ENCODE data around the gene WEE1. TPM values are rescaled to one million over a fixed set of nuclear protein-coding genes. Genes with fewer than 3 reads are reported as not detected.

WEE1 gene
- total and polyA plus RNA-seq, 10 of the 15 experiments (the other 5 are each of a cell fraction or from before 2014, with no cell fraction given) = 13.8 to 69.5 (median 45.4) TPM

DNA sequence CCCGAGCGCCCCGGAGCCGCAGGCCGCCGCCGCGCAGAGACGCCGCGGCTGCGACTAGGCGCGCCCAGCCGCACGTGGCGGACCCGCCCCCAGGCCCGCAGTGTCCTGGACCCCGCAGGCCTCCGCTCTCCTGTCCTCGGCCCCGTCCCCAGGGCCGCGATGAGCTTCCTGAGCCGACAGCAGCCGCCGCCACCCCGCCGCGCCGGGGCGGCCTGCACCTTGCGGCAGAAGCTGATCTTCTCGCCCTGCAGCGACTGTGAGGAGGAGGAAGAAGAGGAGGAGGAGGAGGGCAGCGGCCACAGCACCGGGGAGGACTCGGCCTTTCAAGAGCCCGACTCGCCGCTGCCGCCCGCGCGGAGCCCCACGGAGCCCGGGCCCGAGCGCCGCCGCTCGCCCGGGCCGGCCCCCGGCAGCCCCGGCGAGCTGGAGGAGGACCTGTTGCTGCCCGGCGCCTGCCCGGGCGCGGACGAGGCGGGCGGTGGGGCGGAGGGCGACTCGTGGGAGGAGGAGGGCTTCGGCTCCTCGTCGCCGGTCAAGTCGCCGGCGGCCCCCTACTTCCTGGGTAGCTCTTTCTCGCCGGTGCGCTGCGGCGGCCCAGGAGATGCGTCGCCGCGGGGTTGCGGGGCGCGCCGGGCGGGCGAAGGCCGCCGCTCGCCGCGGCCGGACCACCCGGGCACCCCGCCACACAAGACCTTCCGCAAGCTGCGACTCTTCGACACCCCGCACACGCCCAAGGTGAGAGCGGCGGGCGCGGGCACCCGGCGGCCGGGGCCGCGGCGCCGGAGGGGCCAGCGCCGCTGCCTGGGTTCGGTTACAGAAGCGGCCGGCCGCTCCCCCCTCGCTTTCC, 528 bp downstream of the WEE1 start (continued):
- TF ChIP-seq, protein P1, sequence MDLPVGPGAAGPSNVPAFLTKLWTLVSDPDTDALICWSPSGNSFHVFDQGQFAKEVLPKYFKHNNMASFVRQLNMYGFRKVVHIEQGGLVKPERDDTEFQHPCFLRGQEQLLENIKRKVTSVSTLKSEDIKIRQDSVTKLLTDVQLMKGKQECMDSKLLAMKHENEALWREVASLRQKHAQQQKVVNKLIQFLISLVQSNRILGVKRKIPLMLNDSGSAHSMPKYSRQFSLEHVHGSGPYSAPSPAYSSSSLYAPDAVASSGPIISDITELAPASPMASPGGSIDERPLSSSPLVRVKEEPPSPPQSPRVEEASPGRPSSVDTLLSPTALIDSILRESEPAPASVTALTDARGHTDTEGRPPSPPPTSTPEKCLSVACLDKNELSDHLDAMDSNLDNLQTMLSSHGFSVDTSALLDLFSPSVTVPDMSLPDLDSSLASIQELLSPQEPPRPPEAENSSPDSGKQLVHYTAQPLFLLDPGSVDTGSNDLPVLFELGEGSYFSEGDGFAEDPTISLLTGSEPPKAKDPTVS (IDR thresholded peaks at IDR 0.05; ENCODE audit: low read depth, low read length) = no peak
- TF ChIP-seq, protein P2, sequence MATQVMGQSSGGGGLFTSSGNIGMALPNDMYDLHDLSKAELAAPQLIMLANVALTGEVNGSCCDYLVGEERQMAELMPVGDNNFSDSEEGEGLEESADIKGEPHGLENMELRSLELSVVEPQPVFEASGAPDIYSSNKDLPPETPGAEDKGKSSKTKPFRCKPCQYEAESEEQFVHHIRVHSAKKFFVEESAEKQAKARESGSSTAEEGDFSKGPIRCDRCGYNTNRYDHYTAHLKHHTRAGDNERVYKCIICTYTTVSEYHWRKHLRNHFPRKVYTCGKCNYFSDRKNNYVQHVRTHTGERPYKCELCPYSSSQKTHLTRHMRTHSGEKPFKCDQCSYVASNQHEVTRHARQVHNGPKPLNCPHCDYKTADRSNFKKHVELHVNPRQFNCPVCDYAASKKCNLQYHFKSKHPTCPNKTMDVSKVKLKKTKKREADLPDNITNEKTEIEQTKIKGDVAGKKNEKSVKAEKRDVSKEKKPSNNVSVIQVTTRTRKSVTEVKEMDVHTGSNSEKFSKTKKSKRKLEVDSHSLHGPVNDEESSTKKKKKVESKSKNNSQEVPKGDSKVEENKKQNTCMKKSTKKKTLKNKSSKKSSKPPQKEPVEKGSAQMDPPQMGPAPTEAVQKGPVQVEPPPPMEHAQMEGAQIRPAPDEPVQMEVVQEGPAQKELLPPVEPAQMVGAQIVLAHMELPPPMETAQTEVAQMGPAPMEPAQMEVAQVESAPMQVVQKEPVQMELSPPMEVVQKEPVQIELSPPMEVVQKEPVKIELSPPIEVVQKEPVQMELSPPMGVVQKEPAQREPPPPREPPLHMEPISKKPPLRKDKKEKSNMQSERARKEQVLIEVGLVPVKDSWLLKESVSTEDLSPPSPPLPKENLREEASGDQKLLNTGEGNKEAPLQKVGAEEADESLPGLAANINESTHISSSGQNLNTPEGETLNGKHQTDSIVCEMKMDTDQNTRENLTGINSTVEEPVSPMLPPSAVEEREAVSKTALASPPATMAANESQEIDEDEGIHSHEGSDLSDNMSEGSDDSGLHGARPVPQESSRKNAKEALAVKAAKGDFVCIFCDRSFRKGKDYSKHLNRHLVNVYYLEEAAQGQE (IDR thresholded peaks at IDR 0.05; ENCODE audit: low read depth, low read length) = no peak
- TF ChIP-seq FOXK2 (IDR thresholded peaks at IDR 0.05) = no peak
- no peak for TF ChIP-seq TCF12 (IDR thresholded peaks at IDR 0.05; ENCODE audit: low read depth, low read length)
- TF ChIP-seq BHLHE40 (IDR thresholded peaks at IDR 0.05; ENCODE audit: borderline replicate concordance in 1 of 2, low read depth in 2 of 2, low read length in 1 of 2) = peak; percentile 24 to 94; a peak in 3 of 4 replicates
- peak; percentile 74 for TF ChIP-seq MYC (IDR thresholded peaks at IDR 0.05; ENCODE audit: insufficient read depth, insufficient read length, insufficient replicate concordance, low read length, severe bottlenecking)
- TF ChIP-seq TCF7 (IDR thresholded peaks at IDR 0.05; ENCODE audit: borderline replicate concordance) = no peak
- no peak for TF ChIP-seq IRF4 (IDR thresholded peaks at IDR 0.05; ENCODE audit: low read depth, low read length)
- no peak for TF ChIP-seq CBX3 (IDR thresholded peaks at IDR 0.05; ENCODE audit: borderline replicate concordance, low read depth)
- TF ChIP-seq, protein P3, sequence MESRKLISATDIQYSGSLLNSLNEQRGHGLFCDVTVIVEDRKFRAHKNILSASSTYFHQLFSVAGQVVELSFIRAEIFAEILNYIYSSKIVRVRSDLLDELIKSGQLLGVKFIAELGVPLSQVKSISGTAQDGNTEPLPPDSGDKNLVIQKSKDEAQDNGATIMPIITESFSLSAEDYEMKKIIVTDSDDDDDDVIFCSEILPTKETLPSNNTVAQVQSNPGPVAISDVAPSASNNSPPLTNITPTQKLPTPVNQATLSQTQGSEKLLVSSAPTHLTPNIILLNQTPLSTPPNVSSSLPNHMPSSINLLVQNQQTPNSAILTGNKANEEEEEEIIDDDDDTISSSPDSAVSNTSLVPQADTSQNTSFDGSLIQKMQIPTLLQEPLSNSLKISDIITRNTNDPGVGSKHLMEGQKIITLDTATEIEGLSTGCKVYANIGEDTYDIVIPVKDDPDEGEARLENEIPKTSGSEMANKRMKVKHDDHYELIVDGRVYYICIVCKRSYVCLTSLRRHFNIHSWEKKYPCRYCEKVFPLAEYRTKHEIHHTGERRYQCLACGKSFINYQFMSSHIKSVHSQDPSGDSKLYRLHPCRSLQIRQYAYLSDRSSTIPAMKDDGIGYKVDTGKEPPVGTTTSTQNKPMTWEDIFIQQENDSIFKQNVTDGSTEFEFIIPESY (IDR thresholded peaks at IDR 0.05) = no peak
- TF ChIP-seq RCOR1 (conservative IDR thresholded peaks at IDR 0.05; ENCODE audit: low read depth, low read length) = no peak
- TF ChIP-seq, protein P4, sequence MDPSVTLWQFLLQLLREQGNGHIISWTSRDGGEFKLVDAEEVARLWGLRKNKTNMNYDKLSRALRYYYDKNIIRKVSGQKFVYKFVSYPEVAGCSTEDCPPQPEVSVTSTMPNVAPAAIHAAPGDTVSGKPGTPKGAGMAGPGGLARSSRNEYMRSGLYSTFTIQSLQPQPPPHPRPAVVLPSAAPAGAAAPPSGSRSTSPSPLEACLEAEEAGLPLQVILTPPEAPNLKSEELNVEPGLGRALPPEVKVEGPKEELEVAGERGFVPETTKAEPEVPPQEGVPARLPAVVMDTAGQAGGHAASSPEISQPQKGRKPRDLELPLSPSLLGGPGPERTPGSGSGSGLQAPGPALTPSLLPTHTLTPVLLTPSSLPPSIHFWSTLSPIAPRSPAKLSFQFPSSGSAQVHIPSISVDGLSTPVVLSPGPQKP (IDR thresholded peaks at IDR 0.05; ENCODE audit: low read depth, low read length) = no peak
- TF ChIP-seq, protein P5, sequence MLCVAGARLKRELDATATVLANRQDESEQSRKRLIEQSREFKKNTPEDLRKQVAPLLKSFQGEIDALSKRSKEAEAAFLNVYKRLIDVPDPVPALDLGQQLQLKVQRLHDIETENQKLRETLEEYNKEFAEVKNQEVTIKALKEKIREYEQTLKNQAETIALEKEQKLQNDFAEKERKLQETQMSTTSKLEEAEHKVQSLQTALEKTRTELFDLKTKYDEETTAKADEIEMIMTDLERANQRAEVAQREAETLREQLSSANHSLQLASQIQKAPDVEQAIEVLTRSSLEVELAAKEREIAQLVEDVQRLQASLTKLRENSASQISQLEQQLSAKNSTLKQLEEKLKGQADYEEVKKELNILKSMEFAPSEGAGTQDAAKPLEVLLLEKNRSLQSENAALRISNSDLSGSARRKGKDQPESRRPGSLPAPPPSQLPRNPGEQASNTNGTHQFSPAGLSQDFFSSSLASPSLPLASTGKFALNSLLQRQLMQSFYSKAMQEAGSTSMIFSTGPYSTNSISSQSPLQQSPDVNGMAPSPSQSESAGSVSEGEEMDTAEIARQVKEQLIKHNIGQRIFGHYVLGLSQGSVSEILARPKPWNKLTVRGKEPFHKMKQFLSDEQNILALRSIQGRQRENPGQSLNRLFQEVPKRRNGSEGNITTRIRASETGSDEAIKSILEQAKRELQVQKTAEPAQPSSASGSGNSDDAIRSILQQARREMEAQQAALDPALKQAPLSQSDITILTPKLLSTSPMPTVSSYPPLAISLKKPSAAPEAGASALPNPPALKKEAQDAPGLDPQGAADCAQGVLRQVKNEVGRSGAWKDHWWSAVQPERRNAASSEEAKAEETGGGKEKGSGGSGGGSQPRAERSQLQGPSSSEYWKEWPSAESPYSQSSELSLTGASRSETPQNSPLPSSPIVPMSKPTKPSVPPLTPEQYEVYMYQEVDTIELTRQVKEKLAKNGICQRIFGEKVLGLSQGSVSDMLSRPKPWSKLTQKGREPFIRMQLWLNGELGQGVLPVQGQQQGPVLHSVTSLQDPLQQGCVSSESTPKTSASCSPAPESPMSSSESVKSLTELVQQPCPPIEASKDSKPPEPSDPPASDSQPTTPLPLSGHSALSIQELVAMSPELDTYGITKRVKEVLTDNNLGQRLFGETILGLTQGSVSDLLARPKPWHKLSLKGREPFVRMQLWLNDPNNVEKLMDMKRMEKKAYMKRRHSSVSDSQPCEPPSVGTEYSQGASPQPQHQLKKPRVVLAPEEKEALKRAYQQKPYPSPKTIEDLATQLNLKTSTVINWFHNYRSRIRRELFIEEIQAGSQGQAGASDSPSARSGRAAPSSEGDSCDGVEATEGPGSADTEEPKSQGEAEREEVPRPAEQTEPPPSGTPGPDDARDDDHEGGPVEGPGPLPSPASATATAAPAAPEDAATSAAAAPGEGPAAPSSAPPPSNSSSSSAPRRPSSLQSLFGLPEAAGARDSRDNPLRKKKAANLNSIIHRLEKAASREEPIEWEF (IDR thresholded peaks at IDR 0.05; ENCODE audit: insufficient replicate concordance, low read depth, low read length) = no peak
- TF ChIP-seq ESRRA (IDR thresholded peaks at IDR 0.05; ENCODE audit: low read length) = no peak
- TF ChIP-seq STAT3 (IDR thresholded peaks at IDR 0.05; ENCODE audit: low read depth, low read length) = no peak

All from GM12878 (cell line).